Psoas muscle (tissue), 8 donors: ENCODE results near the gene CERKL. TPM values are rescaled to one million over a fixed set of nuclear protein-coding genes. Genes with fewer than 3 reads are reported as not detected.

Source experiments
- ATAC-seq, 4 donors: fragments of 200-7000 bp; cut with Tn5 transposase; one replicate each; pipeline ENCODE4 v1.9.1; 2020; ENCODE audit warnings: moderate library complexity in 3 of 4, mild to moderate bottlenecking in 2 of 4
- DNase-seq, 2 donors: peaks; one replicate each; pipeline ENCODE4 v3.0.0-alpha.2; 2020
- H3K27ac ChIP-seq: fragments of 200-600 bp; one replicate; pipeline ENCODE4 v1.8.0; 2022
- H3K27me3 ChIP-seq, 3 donors: fragments of 200-600 bp in 1 of 3; one replicate each; pipeline versions ENCODE4 v1.6.1 to v1.8.0; 2013 to 2022; ENCODE audit warnings: low read length in 2 of 3, mild to moderate bottlenecking in 2 of 3, moderate library complexity in 1 of 3; ENCODE audit not compliant: insufficient read depth in 3 of 3
- H3K36me3 ChIP-seq, 2 donors: fragments of 200-600 bp in 1 of 2; one replicate each; pipeline versions ENCODE4 v1.6.1 to v1.8.0; 2013 to 2022; ENCODE audit warnings: low read depth in 1 of 2, mild to moderate bottlenecking in 1 of 2, moderate library complexity in 1 of 2; ENCODE audit not compliant: insufficient read depth in 1 of 2
- H3K4me1 ChIP-seq: fragments of 200-600 bp; one replicate; pipeline ENCODE4 v1.8.0; 2022
- H3K4me3 ChIP-seq: fragments of 200-600 bp; one replicate; pipeline ENCODE4 v1.8.0; 2022; ENCODE audit warnings: mild to moderate bottlenecking
- H3K9me3 ChIP-seq: fragments of 200-600 bp; one replicate; pipeline ENCODE4 v1.8.0; 2022
- WGBS, 3 donors: extraction: QIAGEN DNeasy Blood & Tissue Kit; methylation state at CpG; one replicate each; pipeline versions ENCODE4 v1.1.6 to v1.1.7; 2013; 5-methylcytosine and 5-hydroxymethylcytosine counted together
- intact Hi-C, 2 donors: fragments of 100-400 bp; cut with DNase I; formaldehyde crosslinking; loops; one replicate each; pipeline versions ENCODE4 v1.11.0 to v1.14.2; 2022
- polyA plus RNA-seq, 3 donors: library from polyadenylated mRNA; stranded (reverse); fragments of 200-250 nt; gene quantifications; one replicate each; pipeline ENCODE4 v1.2.3, GENCODE V29; 2013
- total RNA-seq, 4 donors: library from RNA; stranded (reverse); fragmentation: NEBNext Ultra II Directional in 2 of 4; extraction: Animal tissue kit (Norgen Biotek cat#: 25700) in 2 of 4; gene quantifications; one replicate each; pipeline versions ENCODE4 v1.2.1 to v1.2.4, GENCODE V29; 2021 to 2023
- TF ChIP-seq, protein P1 (sequence below): fragments of 200-600 bp; IDR thresholded peaks from one replicate; pipeline ENCODE4 v1.8.0; 2022; ENCODE audit warnings: antibody characterized with exemption
- donor health status: healthy with polysubstance abuse.
- donor health status: DM: no; HTN: no; CAD: no; lungs with moderate emphysema.
- donor health status: Bipolar disorder and iron deficiency.
- donor health status: healthy.
- donor health status: DM: yes; HTN: yes; CAD: no.
- donor health status: DM: no; HTN: no; CAD: no.
- donor health status: DM: no; HTN: no; CAD: no.
- donor health status: DM: yes; HTN: yes; CAD: no.

Gene CERKL
- total and polyA plus RNA-seq, 7 donors: not detected

GRCh38 chr2:181648478-181649155, 8.3 kb downstream of the CERKL start:
- DNase-seq (no peak), ATAC-seq (no peak)
- H3K27me3 ChIP-seq: peaks cover 2 to 8% (median 4%) of the 10 kb centered on the region in 3 donors
- no peak overlapping the region for H3K27ac ChIP-seq
- H3K4me3 ChIP-seq: no peak overlapping the region
- H3K4me1 ChIP-seq: no peaks in the 10 kb centered on the region
- intact Hi-C loops: no loop called here
- TF ChIP-seq, protein P1, sequence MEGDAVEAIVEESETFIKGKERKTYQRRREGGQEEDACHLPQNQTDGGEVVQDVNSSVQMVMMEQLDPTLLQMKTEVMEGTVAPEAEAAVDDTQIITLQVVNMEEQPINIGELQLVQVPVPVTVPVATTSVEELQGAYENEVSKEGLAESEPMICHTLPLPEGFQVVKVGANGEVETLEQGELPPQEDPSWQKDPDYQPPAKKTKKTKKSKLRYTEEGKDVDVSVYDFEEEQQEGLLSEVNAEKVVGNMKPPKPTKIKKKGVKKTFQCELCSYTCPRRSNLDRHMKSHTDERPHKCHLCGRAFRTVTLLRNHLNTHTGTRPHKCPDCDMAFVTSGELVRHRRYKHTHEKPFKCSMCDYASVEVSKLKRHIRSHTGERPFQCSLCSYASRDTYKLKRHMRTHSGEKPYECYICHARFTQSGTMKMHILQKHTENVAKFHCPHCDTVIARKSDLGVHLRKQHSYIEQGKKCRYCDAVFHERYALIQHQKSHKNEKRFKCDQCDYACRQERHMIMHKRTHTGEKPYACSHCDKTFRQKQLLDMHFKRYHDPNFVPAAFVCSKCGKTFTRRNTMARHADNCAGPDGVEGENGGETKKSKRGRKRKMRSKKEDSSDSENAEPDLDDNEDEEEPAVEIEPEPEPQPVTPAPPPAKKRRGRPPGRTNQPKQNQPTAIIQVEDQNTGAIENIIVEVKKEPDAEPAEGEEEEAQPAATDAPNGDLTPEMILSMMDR: no peak
- no peaks in the 10 kb centered on the region for H3K36me3 ChIP-seq
- H3K9me3 ChIP-seq: no peaks in the 10 kb centered on the region
- 66 to 71% (median 71%) methylated on average over 2 of the region's 2 CpGs for WGBS, 3 donors

DNA sequence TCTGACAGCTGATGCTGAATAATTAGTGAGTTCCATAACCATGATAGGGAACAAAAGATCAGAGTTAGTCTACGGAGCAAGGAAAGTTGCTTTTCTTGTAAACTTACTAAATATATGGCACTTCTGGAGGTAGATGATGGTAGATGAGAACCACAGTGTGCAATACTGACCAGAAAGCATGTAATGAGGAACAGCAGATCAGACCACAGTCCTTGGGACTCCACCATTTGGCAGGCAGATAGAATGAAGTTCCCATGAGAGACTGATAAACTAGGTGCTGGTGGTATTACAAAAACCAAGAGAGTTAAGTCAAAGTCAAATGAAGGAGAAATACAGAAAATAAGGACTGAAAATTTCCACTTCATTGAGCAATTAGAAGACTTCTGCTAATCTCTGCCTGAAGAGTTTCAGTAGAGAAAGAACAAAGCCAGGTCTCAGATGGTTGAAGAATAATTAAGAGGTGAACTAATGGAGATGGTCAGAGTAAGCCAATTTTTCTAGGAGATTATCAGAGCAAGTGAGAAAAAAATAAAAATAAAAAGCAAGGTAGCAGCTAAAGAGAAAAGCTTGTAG, 10.4 kb downstream of the CERKL start:
- intact Hi-C loops: no loop called here
- H3K4me1 ChIP-seq: no peaks in the 10 kb centered on the region
- H3K4me3 ChIP-seq: no peak overlapping the region
- no peaks in the 10 kb centered on the region for H3K36me3 ChIP-seq
- ATAC-seq: no peak
- no peaks in the 10 kb centered on the region for H3K9me3 ChIP-seq
- no peak for DNase-seq
- 85 to 94% (median 91%) methylated on average over 1 of the region's 1 CpG for WGBS, 3 donors
- H3K27ac ChIP-seq: no peak overlapping the region
- H3K27me3 ChIP-seq: peaks cover 2 to 4% (median 2%) of the 10 kb centered on the region in 3 donors
- TF ChIP-seq, protein P1: no peak

- whole genome bisulfite sequencing, 3 donors: 76 to 81% (median 80%) methylated on average over 1 of the region's 1 CpG
- H3K9me3 ChIP-seq: no peaks in the 10 kb centered on the region
- intact Hi-C loops: no loop called here
- DNase-seq: no peak
- ATAC-seq: no peak
- H3K36me3 ChIP-seq: no peaks in the 10 kb centered on the region
- H3K27ac ChIP-seq: no peak overlapping the region
- no peaks in the 10 kb centered on the region for H3K4me1 ChIP-seq
- H3K4me3 ChIP-seq: no peak overlapping the region
- TF ChIP-seq, protein P1: no peak
- peaks cover 2 to 6% (median 2%) of the 10 kb centered on the region in 3 donors for H3K27me3 ChIP-seq
Measured at GRCh38 chr2:181643151-181643550, 13.8 kb downstream of the CERKL start.

- 27 to 31% (median 28%) methylated on average over 4 of the region's 4 CpGs for WGBS, 3 donors
Measured at GRCh38 chr2:181642086-181642485, 14.8 kb downstream of the CERKL start.

More at GRCh38 chr2:181642086-181642485, 14.8 kb downstream of the CERKL start:
- Histone ChIP-seq H3K36me3 (no peaks in the 10 kb centered on the region), H3K4me1 (no peaks in the 10 kb centered on the region), H3K4me3 (no peak overlapping the region), H3K9me3 (no peaks in the 10 kb centered on the region), H3K27me3 (peaks cover 2 to 6% (median 2%) of the 10 kb centered on the region in 3 donors), H3K27ac (no peak overlapping the region)
- ATAC-seq (no peak), DNase-seq (no peak)
- intact Hi-C loops: no loop called here
- TF ChIP-seq, protein P1: no peak
